HepG2 (cell line): ENCODE data around the gene SAE1. TPM values are rescaled to one million over a fixed set of nuclear protein-coding genes. Genes with fewer than 3 reads are reported as not detected.

Experiments used
- ARNT ChIP-seq: fragments of 450-650 bp; IDR thresholded peaks from 2 replicates; pipeline ENCODE4 v1.6.1; 2017
- BCL3 ChIP-seq: sonication (generic); formaldehyde crosslinking; IDR thresholded peaks from 2 replicates; pipeline ENCODE4 v1.5.1; 2020; ENCODE audit warnings: mild to moderate bottlenecking, missing genetic modification reagents, moderate library complexity
- CBX5 ChIP-seq: sonication (generic); formaldehyde crosslinking; IDR thresholded peaks from 2 replicates; pipeline ENCODE4 v1.4.0; 2020; ENCODE audit warnings: missing genetic modification reagents, borderline replicate concordance
- HDAC6 ChIP-seq: fragments of 200-600 bp; sonication (generic); IDR thresholded peaks from 2 replicates; pipeline ENCODE4 v1.7.0; 2017; ENCODE audit warnings: mild to moderate bottlenecking, antibody characterized with exemption, low read length, low read depth
- HOXD1 ChIP-seq: sonication (generic); formaldehyde crosslinking; IDR thresholded peaks from 2 replicates; pipeline ENCODE4 v1.5.0; 2020; ENCODE audit warnings: missing genetic modification reagents
- KDM4B ChIP-seq: sonication (generic); formaldehyde crosslinking; IDR thresholded peaks from 2 replicates; pipeline ENCODE4 v1.4.0; 2020; ENCODE audit warnings: missing genetic modification reagents
- KDM6A ChIP-seq: IDR thresholded peaks from 2 replicates; pipeline ENCODE4 v1.6.1; 2016; ENCODE audit warnings: low read depth
- MLX ChIP-seq: IDR thresholded peaks from 2 replicates; pipeline ENCODE4 v1.6.1; 2016
- NFKB2 ChIP-seq: sonication (generic); formaldehyde crosslinking; IDR thresholded peaks from 2 replicates; pipeline ENCODE4 v1.4.0; 2020; ENCODE audit warnings: missing genetic modification reagents, borderline replicate concordance
- NRL ChIP-seq: sonication (generic); formaldehyde crosslinking; IDR thresholded peaks from 2 replicates; pipeline ENCODE4 v1.5.0; 2020; ENCODE audit warnings: missing genetic modification reagents, mild to moderate bottlenecking, moderate library complexity, borderline replicate concordance
- RBM39 ChIP-seq: fragments of 200-400 bp; formaldehyde crosslinking; IDR thresholded peaks from one replicate; pipeline ENCODE4 v1.6.1; 2018; ENCODE audit warnings: antibody characterized with exemption, mild to moderate bottlenecking, low read depth, low read length; ENCODE audit not compliant: poor library complexity, severe bottlenecking
- TP53 ChIP-seq: sonication (generic); formaldehyde crosslinking; conservative IDR thresholded peaks from 2 replicates; pipeline ENCODE4 v1.4.0; 2020; ENCODE audit warnings: missing genetic modification reagents
- ZBTB49 ChIP-seq: sonication (generic); formaldehyde crosslinking; IDR thresholded peaks from 2 replicates; pipeline ENCODE4 v1.4.0; 2020; ENCODE audit warnings: missing genetic modification reagents, borderline replicate concordance
- ZNF24 ChIP-seq: fragments of 450-650 bp; IDR thresholded peaks from 2 replicates; pipeline ENCODE4 v1.6.1; 2017; ENCODE audit warnings: antibody characterized with exemption, mild to moderate bottlenecking
- ZNF382 ChIP-seq: sonication (generic); formaldehyde crosslinking; IDR thresholded peaks from 2 replicates; pipeline ENCODE4 v1.5.0; 2020; ENCODE audit warnings: missing genetic modification reagents, mild to moderate bottlenecking, borderline replicate concordance
- ZNF431 ChIP-seq: sonication (generic); formaldehyde crosslinking; IDR thresholded peaks from 2 replicates; pipeline ENCODE4 v1.9.0; 2022; ENCODE audit warnings: missing genetic modification reagents, low read depth, mild to moderate bottlenecking, borderline replicate concordance
- ZNF614 ChIP-seq: IDR thresholded peaks from 2 replicates; pipeline ENCODE4 v1.6.1; 2018; ENCODE audit warnings: missing biosample characterization, missing genetic modification reagents, inconsistent platforms, borderline replicate concordance
- polyA plus RNA-seq, 8 experiments: library from polyadenylated mRNA; depleted of rRNA in 3 of 8; stranded (reverse) in 7 of 8; unstranded in 1 of 8; fragments of >200 nt; fragmentation: Illumina TruSeq in 4 of 8; extraction: Trizol in 4 of 8; gene quantifications; 2 replicates each; pipeline versions ENCODE4 v1.2.1 to v1.2.3, GENCODE V29; 2011 to 2016; ENCODE audit warnings: low read depth in 4 of 8, missing spikeins in 1 of 8, mixed read lengths in 1 of 8; ENCODE audit not compliant: insufficient read depth in 1 of 8
- total RNA-seq, 5 experiments: library from RNA; depleted of rRNA; stranded (reverse); fragments of >200 nt; fragmentation: Illumina TruSeq; extraction: Trizol; gene quantifications; 2 replicates each; pipeline ENCODE4 v1.2.3, GENCODE V29; 2016; ENCODE audit warnings: low read depth in 1 of 5
- TF ChIP-seq, protein P1 (sequence below): sonication (generic); formaldehyde crosslinking; conservative IDR thresholded peaks from 2 replicates; pipeline ENCODE4 v1.4.0; 2020; ENCODE audit warnings: missing genetic modification reagents
- TF ChIP-seq, protein P2 (sequence below): sonication (generic); formaldehyde crosslinking; IDR thresholded peaks from 2 replicates; pipeline ENCODE4 v1.4.0; 2020; ENCODE audit warnings: missing genetic modification reagents, borderline replicate concordance

SAE1 gene
- total and polyA plus RNA-seq, 2 of the 13 experiments (the other 11 are each of a cell fraction or from before 2014, with no cell fraction given), result 87.6 to 197 TPM

DNA sequence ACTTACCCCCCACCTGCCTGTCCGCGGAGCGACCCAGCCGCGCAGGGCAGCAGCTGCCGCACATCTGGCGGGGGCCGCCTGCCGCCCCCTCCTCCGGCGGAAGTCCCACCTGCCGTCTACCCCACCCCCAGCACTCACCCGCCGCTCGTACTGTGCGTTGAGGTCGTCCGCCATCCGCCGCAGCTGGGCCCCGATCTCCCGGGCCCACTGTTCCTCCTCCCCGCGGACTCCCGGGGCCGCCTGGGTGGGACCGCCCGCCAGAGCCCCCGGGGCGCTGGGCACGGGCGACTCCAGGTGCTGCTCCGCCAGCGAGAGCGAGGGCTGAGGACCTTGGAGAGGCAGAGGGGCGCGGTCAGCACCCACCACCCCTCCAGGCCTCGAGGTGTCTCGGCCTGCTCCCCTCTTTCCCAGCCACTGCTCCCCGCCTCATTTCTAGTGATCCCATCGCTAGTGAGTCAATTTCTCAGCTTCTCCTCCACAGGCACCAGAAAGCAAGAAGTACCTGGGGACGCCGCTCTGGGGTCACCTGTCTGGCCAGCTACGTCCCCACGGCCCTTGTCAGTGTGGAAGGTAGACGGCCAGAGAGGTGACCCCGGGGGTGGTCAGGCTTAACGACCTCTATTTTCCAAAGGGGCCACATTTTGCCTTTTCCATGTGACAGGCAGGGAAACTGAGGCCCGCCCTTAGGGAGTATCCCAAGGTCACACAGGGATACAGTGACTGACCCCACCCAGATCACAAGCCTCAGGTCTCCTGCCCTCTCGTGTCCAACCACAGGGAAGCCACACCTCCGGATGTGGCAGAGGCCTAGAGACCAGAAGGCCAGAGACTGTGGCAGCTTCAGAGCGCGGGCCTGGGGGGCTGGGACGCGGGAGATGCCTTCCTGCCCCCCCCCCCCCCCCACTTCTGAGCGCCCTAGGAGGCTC, 96.1 kb downstream of the SAE1 start (continued):
- TF ChIP-seq BCL3 (CRISPR knock-in tag) (peak; percentile 8; the same call in 1 of the 2 replicates), ZBTB49 (CRISPR knock-in tag) (no peak), ZNF614 (CRISPR knock-in tag) (no peak), HDAC6 (no peak), ZNF24 (no peak), ZNF382 (no peak), HOXD1 (no peak), KDM6A (no peak), ZNF431 (CRISPR knock-in tag) (0 out of 2 replicates have a peak, but pooled peaks have one; percentile 11), ARNT (no peak), RBM39 (peak; percentile 96), CBX5 (no peak; the same call in 1 of the 2 replicates), KDM4B (0 out of 2 replicates have a peak, but pooled peaks have one; percentile 13), TP53 (CRISPR knock-in tag) (no peak), NRL (no peak), MLX (CRISPR knock-in tag) (no peak), NFKB2 (CRISPR knock-in tag) (0 out of 2 replicates have a peak, but pooled peaks have one; percentile 19)
- TF ChIP-seq, protein P1, sequence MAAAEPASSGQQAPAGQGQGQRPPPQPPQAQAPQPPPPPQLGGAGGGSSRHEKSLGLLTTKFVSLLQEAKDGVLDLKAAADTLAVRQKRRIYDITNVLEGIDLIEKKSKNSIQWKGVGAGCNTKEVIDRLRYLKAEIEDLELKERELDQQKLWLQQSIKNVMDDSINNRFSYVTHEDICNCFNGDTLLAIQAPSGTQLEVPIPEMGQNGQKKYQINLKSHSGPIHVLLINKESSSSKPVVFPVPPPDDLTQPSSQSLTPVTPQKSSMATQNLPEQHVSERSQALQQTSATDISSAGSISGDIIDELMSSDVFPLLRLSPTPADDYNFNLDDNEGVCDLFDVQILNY (CRISPR knock-in tag), result no peak
- TF ChIP-seq, protein P2, sequence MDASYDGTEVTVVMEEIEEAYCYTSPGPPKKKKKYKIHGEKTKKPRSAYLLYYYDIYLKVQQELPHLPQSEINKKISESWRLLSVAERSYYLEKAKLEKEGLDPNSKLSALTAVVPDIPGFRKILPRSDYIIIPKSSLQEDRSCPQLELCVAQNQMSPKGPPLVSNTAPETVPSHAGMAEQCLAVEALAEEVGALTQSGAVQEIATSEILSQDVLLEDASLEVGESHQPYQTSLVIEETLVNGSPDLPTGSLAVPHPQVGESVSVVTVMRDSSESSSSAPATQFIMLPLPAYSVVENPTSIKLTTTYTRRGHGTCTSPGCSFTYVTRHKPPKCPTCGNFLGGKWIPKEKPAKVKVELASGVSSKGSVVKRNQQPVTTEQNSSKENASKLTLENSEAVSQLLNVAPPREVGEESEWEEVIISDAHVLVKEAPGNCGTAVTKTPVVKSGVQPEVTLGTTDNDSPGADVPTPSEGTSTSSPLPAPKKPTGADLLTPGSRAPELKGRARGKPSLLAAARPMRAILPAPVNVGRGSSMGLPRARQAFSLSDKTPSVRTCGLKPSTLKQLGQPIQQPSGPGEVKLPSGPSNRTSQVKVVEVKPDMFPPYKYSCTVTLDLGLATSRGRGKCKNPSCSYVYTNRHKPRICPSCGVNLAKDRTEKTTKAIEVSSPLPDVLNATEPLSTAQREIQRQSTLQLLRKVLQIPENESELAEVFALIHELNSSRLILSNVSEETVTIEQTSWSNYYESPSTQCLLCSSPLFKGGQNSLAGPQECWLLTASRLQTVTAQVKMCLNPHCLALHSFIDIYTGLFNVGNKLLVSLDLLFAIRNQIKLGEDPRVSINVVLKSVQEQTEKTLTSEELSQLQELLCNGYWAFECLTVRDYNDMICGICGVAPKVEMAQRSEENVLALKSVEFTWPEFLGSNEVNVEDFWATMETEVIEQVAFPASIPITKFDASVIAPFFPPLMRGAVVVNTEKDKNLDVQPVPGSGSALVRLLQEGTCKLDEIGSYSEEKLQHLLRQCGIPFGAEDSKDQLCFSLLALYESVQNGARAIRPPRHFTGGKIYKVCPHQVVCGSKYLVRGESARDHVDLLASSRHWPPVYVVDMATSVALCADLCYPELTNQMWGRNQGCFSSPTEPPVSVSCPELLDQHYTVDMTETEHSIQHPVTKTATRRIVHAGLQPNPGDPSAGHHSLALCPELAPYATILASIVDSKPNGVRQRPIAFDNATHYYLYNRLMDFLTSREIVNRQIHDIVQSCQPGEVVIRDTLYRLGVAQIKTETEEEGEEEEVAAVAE, result peak; percentile 33; the same call in 1 of the 2 replicates
